ENCODE results near the gene MBTPS1. TPM values are rescaled to one million over a fixed set of nuclear protein-coding genes. Genes with fewer than 3 reads are reported as not detected.

Gene MBTPS1
- total RNA-seq, 4 donors from 2014 or later, result 57.0 to 98.8 (median 81.4) TPM

GRCh38 chr16:84093120-84093878, 23.4 kb downstream of the MBTPS1 start:
- DNase-seq (ENCODE audit: low spot score in 2 of 2), result no peak
- 92% methylated on average over 16 of the region's 16 CpGs for WGBS, 2 donors
- TF ChIP-seq CTCF (IDR thresholded peaks at IDR 0.05) (no peak), POLR2A (IDR thresholded peaks at IDR 0.05) (no peak)
- H3K4me3 ChIP-seq (ENCODE audit: low read depth, poor library complexity, severe bottlenecking), result no peak overlapping the region
- intact Hi-C loops (cut with DNase I; ENCODE audit: low total_unique reads), result no loop called here

GRCh38 chr16:84091460-84091859, 25.3 kb downstream of the MBTPS1 start:
- WGBS, 2 donors, result 83 to 88% methylated on average over 10 of the region's 10 CpGs
- DNase-seq (ENCODE audit: low spot score in 2 of 2), result no peak
- intact Hi-C loops (cut with DNase I; ENCODE audit: low total_unique reads), result no loop called here
- H3K4me3 ChIP-seq (ENCODE audit: low read depth, poor library complexity, severe bottlenecking), result no peak overlapping the region
- TF ChIP-seq CTCF (IDR thresholded peaks at IDR 0.05) (no peak), POLR2A (IDR thresholded peaks at IDR 0.05) (no peak)

- intact Hi-C loops (cut with DNase I; ENCODE audit: low total_unique reads), result no loop called here
- no peak overlapping the region for H3K4me3 ChIP-seq (ENCODE audit: low read depth, poor library complexity, severe bottlenecking)
- no peak for TF ChIP-seq CTCF (IDR thresholded peaks at IDR 0.05)
- 94% methylated on average over 9 of the region's 9 CpGs for WGBS, 2 donors
- DNase-seq (ENCODE audit: low spot score in 2 of 2), result no peak
Measured at GRCh38 chr16:84090211-84090610, 26.5 kb downstream of the MBTPS1 start.

- 74 to 80% methylated on average over 15 of the region's 15 CpGs for WGBS, 2 donors
- DNase-seq (ENCODE audit: low spot score in 2 of 2), result no peak
- no peak overlapping the region for H3K4me3 ChIP-seq (ENCODE audit: low read depth, poor library complexity, severe bottlenecking)
- intact Hi-C loops (cut with DNase I; ENCODE audit: low total_unique reads), result no loop called here
- TF ChIP-seq CTCF (IDR thresholded peaks at IDR 0.05), result no peak
- TF ChIP-seq POLR2A (IDR thresholded peaks at IDR 0.05), result no peak
Measured at GRCh38 chr16:84088695-84089395, 27.9 kb downstream of the MBTPS1 start.

- intact Hi-C loops (cut with DNase I; ENCODE audit: low total_unique reads), result no loop called here
- no peak overlapping the region for H3K4me3 ChIP-seq (ENCODE audit: low read depth, poor library complexity, severe bottlenecking)
- DNase-seq (ENCODE audit: low spot score in 2 of 2), result no peak
- TF ChIP-seq POLR2A (IDR thresholded peaks at IDR 0.05) (no peak), CTCF (IDR thresholded peaks at IDR 0.05) (no peak)
- 76 to 81% methylated on average over 11 of the region's 11 CpGs for WGBS, 2 donors
Measured at GRCh38 chr16:84087466-84088151, 29.1 kb downstream of the MBTPS1 start.
